ENCODE data around the gene BHLHA15. TPM values are rescaled to one million over a fixed set of nuclear protein-coding genes. Genes with fewer than 3 reads are reported as not detected.

The BHLHA15 gene
- total RNA-seq, 4 donors from 2014 or later = not detected

DNA sequence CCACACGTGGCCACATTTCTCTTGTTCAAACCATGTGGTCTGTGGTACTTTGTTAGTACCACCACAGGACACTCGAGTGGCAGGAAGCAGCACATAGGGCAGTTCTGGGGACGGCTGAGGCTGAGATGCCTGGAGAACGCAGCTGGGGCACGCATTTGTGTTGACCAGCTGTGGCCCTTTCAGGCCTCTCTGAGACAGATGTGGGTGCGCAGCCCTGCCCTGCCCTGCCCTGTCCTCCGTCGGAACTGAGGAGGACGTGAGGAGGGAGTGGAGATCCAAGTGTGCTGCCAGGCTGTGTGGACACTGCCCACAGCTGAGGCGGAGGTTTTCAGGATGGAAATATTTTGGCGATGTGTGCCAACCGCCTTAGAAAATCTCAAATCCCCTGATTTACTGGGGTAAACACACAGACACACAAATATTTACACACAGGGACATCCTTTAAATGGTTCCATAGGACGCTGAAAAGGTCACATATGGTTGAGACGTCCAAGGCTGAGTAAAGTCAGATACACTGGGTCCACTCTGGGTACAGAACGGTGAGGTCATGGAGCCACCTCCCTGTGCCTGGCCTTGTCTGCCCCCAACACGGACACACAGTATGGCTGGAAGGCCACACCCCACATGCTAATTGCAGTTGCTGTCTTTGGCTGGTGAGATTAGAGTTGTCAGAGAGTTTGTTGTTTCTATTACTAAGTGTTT, 14.8 kb downstream of the BHLHA15 start:
- no peak for TF ChIP-seq CTCF (IDR thresholded peaks at IDR 0.05; ENCODE audit: low read depth)

GRCh38 chr7:98227939-98228338, 16.7 kb downstream of the BHLHA15 start:
- TF ChIP-seq CTCF (IDR thresholded peaks at IDR 0.05; ENCODE audit: low read depth) = no peak

DNA sequence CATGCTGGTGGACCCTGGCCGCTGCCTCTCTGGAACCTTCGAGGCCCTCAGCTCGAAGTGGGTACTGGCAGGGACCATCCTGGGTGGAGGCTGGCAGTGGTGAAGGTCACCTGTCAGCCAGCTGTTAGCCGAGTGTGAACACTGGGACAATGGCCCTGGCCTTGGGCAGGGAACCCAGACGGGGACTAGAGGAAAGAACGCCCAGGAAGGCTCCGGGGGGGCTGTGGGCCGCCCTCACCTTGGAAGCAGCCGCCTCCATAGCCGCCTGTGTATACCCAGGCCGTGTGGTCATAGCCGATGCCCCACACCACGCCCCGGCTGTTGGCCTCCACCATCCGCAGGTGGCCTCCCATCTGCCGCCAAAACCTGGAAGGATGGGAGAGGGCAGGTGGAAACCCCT, 17.6 kb downstream of the BHLHA15 start:
- no peak for TF ChIP-seq CTCF (IDR thresholded peaks at IDR 0.05; ENCODE audit: low read depth)

GRCh38 chr7:98229441-98229840, 18.2 kb downstream of the BHLHA15 start:
- TF ChIP-seq CTCF (IDR thresholded peaks at IDR 0.05; ENCODE audit: low read depth) = no peak

DNA sequence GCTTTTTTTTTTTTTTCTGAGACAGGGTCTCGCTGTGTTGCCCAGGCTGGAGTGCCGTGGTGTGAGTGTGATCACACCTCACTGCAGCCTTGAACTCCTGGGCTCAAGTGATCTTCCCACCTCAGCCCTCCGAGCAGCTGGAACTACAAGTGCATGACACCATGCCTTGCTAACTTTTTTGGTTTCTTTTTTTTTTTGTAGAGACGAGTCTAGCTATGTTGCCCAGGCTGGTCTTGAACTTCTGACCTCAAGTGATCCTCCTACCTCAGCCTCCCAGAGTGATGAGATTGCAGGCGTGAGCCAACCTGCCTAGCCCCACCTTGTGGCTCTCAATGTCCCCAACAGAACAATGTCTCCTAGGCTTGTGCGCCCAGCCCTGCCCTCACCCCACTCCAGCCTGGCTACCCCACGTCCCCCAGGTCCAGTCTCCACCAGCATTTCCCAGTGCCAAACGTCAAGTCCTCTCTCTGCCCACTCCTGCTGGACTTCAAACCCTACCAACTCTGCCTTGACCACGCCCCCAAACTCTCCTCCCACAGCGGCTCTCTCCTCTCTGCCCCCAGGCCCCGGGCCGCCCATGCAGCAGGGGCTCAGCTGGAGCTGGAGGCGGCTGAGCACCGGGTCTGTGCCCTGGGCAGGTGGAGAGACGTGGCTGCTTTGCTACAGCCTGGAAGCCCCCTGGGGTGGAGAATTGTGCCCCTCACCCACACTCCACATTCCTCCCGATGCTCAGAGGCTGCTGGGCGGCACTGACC, 18.9 kb downstream of the BHLHA15 start:
- TF ChIP-seq CTCF (IDR thresholded peaks at IDR 0.05; ENCODE audit: low read depth) = no peak

DNA sequence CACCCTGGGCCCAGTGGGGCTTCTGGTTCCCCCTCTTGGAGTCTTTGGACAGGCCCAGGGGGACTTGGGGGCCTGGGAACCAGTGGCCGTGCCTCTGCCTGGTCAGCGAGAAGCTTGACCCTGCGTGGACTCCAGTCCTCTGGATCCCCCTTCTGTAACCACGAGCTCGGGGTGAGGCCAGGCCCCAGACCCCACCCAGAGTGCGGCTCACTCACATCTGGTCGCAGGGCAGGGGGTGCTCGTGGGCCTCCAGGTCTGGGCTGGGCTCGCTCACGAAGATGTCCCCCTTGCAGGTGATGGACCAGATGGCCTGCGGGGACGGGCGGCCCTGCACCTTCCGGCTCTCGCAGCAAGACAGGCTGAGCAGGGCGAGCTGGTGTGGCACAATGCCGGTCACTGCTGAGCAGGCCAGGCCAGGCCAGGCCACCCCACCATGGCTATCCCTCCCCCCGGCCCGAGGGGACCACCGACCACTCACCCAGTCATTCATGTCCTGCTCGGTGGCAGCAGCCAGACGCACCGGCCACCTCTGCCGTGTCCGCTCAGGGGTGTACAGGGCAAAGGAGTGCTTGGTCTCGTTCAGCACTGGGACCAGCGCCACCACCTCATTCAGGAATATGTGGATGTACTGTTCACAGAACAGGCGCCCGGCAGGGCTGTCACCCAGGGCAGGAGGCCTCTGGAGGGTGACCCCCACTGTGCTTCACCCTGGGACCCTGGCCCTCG, 19.7 kb downstream of the BHLHA15 start:
- TF ChIP-seq CTCF (IDR thresholded peaks at IDR 0.05; ENCODE audit: low read depth) = no peak
